H1 (cell line): ENCODE data around the gene VAV2. TPM values are rescaled to one million over a fixed set of nuclear protein-coding genes. Genes with fewer than 3 reads are reported as not detected.

Experiments used
- CTBP2 ChIP-seq: IDR thresholded peaks from 2 replicates; pipeline ENCODE4 v1.7.0; 2011; ENCODE audit warnings: borderline replicate concordance, mild to moderate bottlenecking, moderate library complexity, mixed read lengths, low read length; ENCODE audit not compliant: insufficient read depth, insufficient read length
- EP300 ChIP-seq, 2 experiments: IDR thresholded peaks; 1 replicate in 1 of 2; 2 replicates in 1 of 2; pipeline ENCODE4 v1.6.1; 2011 to 2012; ENCODE audit warnings: low read depth in 2 of 2, low read length in 2 of 2, mild to moderate bottlenecking in 2 of 2, borderline replicate concordance in 1 of 2, inconsistent platforms in 1 of 2, moderate library complexity in 1 of 2
- NRF1 ChIP-seq: IDR thresholded peaks from 2 replicates; pipeline ENCODE4 v1.6.1; 2011; ENCODE audit warnings: mild to moderate bottlenecking, low read depth, low read length, improper control_type of control experiment
- PHF8 ChIP-seq: fragments of 200-600 bp; sonication (generic); conservative IDR thresholded peaks from 2 replicates; pipeline ENCODE4 v1.7.1; 2012; ENCODE audit warnings: low read depth, mild to moderate bottlenecking, inconsistent platforms, low read length, moderate library complexity
- POU5F1 ChIP-seq: IDR thresholded peaks from 2 replicates; pipeline ENCODE4 v1.6.1; 2011; ENCODE audit warnings: low read depth, mild to moderate bottlenecking, low read length, moderate library complexity
- SRF ChIP-seq: IDR thresholded peaks from 2 replicates; pipeline ENCODE4 v1.6.1; 2011; ENCODE audit warnings: mild to moderate bottlenecking, low read depth, low read length, moderate library complexity
- TAF7 ChIP-seq: optimal IDR thresholded peaks from 2 replicates; pipeline ENCODE3; 2011; ENCODE audit warnings: low read depth, mild to moderate bottlenecking, inconsistent platforms, low read length, moderate library complexity, borderline replicate concordance
- ZNF274 ChIP-seq: IDR thresholded peaks from 2 replicates; pipeline ENCODE4 v1.7.0; 2012; ENCODE audit warnings: low read length, borderline replicate concordance; ENCODE audit errors: extremely low read depth
- polyA plus RNA-seq, 7 experiments: library from polyadenylated mRNA; depleted of rRNA in 3 of 7; stranded (reverse) in 5 of 7; unstranded in 2 of 7; fragments of >200 nt in 5 of 7; fragments of 200-250 nt in 2 of 7; gene quantifications; 1 replicate in 5 of 7; 2 replicates in 1 of 7; 4 replicates in 1 of 7; pipeline versions ENCODE4 v1.2.1 to v1.2.3, GENCODE V29; 2011 to 2013; ENCODE audit warnings: missing spikeins in 2 of 7, mixed read lengths in 2 of 7
- total RNA-seq: library from RNA; stranded (reverse); fragmentation: NEBNext Ultra II Directional; extraction: Animal tissue kit (Norgen Biotek cat#: 25700); gene quantifications from 2 replicates; pipeline ENCODE4 v1.2.1, GENCODE V29; 2021
- TF ChIP-seq, protein P1 (sequence below): fragments of 300-600 bp; sonication (generic); IDR thresholded peaks from 2 replicates; pipeline ENCODE4 v1.7.1; 2012; ENCODE audit warnings: low read length, moderate library complexity, mild to moderate bottlenecking, inconsistent platforms; ENCODE audit not compliant: insufficient replicate concordance
- TF ChIP-seq, protein P2 (sequence below): IDR thresholded peaks from 2 replicates; pipeline ENCODE4 v1.6.1; 2012; ENCODE audit warnings: inconsistent platforms

Gene VAV2
- total and polyA plus RNA-seq, 2 of the 8 experiments (the other 6 are each of a cell fraction or from before 2014, with no cell fraction given): 13.6 to 37.6 TPM

DNA sequence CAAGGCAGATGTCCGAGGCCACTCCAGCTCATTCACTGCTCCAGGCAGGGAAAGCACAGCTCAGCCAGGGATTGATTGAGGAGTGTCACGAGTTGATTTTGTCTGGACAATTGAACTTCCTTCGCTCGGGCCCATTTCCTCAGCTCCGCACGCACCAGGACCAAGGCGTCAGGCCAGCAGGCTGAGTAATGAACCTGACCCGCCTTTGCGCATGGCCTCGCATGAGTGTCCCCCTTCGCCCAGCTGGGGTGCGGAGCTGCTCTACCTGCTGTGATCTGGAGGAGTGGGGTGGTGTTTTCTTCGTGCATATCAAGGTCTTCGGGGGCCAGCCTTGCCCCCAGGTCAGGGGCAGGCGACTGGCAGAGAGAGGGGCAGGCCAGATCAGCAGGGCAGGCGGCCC lies 44.0 kb downstream of the VAV2 start (continued):
- TF ChIP-seq, protein P1, sequence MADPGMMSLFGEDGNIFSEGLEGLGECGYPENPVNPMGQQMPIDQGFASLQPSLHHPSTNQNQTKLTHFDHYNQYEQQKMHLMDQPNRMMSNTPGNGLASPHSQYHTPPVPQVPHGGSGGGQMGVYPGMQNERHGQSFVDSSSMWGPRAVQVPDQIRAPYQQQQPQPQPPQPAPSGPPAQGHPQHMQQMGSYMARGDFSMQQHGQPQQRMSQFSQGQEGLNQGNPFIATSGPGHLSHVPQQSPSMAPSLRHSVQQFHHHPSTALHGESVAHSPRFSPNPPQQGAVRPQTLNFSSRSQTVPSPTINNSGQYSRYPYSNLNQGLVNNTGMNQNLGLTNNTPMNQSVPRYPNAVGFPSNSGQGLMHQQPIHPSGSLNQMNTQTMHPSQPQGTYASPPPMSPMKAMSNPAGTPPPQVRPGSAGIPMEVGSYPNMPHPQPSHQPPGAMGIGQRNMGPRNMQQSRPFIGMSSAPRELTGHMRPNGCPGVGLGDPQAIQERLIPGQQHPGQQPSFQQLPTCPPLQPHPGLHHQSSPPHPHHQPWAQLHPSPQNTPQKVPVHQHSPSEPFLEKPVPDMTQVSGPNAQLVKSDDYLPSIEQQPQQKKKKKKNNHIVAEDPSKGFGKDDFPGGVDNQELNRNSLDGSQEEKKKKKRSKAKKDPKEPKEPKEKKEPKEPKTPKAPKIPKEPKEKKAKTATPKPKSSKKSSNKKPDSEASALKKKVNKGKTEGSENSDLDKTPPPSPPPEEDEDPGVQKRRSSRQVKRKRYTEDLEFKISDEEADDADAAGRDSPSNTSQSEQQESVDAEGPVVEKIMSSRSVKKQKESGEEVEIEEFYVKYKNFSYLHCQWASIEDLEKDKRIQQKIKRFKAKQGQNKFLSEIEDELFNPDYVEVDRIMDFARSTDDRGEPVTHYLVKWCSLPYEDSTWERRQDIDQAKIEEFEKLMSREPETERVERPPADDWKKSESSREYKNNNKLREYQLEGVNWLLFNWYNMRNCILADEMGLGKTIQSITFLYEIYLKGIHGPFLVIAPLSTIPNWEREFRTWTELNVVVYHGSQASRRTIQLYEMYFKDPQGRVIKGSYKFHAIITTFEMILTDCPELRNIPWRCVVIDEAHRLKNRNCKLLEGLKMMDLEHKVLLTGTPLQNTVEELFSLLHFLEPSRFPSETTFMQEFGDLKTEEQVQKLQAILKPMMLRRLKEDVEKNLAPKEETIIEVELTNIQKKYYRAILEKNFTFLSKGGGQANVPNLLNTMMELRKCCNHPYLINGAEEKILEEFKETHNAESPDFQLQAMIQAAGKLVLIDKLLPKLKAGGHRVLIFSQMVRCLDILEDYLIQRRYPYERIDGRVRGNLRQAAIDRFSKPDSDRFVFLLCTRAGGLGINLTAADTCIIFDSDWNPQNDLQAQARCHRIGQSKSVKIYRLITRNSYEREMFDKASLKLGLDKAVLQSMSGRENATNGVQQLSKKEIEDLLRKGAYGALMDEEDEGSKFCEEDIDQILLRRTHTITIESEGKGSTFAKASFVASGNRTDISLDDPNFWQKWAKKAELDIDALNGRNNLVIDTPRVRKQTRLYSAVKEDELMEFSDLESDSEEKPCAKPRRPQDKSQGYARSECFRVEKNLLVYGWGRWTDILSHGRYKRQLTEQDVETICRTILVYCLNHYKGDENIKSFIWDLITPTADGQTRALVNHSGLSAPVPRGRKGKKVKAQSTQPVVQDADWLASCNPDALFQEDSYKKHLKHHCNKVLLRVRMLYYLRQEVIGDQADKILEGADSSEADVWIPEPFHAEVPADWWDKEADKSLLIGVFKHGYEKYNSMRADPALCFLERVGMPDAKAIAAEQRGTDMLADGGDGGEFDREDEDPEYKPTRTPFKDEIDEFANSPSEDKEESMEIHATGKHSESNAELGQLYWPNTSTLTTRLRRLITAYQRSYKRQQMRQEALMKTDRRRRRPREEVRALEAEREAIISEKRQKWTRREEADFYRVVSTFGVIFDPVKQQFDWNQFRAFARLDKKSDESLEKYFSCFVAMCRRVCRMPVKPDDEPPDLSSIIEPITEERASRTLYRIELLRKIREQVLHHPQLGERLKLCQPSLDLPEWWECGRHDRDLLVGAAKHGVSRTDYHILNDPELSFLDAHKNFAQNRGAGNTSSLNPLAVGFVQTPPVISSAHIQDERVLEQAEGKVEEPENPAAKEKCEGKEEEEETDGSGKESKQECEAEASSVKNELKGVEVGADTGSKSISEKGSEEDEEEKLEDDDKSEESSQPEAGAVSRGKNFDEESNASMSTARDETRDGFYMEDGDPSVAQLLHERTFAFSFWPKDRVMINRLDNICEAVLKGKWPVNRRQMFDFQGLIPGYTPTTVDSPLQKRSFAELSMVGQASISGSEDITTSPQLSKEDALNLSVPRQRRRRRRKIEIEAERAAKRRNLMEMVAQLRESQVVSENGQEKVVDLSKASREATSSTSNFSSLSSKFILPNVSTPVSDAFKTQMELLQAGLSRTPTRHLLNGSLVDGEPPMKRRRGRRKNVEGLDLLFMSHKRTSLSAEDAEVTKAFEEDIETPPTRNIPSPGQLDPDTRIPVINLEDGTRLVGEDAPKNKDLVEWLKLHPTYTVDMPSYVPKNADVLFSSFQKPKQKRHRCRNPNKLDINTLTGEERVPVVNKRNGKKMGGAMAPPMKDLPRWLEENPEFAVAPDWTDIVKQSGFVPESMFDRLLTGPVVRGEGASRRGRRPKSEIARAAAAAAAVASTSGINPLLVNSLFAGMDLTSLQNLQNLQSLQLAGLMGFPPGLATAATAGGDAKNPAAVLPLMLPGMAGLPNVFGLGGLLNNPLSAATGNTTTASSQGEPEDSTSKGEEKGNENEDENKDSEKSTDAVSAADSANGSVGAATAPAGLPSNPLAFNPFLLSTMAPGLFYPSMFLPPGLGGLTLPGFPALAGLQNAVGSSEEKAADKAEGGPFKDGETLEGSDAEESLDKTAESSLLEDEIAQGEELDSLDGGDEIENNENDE: no peak
- TF ChIP-seq PHF8: no peak
- TF ChIP-seq, protein P2, sequence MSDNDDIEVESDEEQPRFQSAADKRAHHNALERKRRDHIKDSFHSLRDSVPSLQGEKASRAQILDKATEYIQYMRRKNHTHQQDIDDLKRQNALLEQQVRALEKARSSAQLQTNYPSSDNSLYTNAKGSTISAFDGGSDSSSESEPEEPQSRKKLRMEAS: no peak
- TF ChIP-seq EP300 (IDR thresholded peaks at IDR 0.05; ENCODE audit: borderline replicate concordance in 1 of 2, low read depth in 2 of 2, low read length in 2 of 2): no peak
- TF ChIP-seq TAF7: no peak
- TF ChIP-seq NRF1: no peak
- TF ChIP-seq POU5F1: no peak
- no peak for TF ChIP-seq SRF
- TF ChIP-seq ZNF274: no peak
- TF ChIP-seq CTBP2: no peak
